IPS DF 4.7 (cell line): ENCODE data around the gene PRKACA.

Experiments used
- DNase-seq: peaks from one replicate; pipeline ENCODE4 v3.0.0-alpha.2; 2013; ENCODE audit warnings: low spot score; ENCODE audit errors: extremely low read depth

The PRKACA gene

DNA sequence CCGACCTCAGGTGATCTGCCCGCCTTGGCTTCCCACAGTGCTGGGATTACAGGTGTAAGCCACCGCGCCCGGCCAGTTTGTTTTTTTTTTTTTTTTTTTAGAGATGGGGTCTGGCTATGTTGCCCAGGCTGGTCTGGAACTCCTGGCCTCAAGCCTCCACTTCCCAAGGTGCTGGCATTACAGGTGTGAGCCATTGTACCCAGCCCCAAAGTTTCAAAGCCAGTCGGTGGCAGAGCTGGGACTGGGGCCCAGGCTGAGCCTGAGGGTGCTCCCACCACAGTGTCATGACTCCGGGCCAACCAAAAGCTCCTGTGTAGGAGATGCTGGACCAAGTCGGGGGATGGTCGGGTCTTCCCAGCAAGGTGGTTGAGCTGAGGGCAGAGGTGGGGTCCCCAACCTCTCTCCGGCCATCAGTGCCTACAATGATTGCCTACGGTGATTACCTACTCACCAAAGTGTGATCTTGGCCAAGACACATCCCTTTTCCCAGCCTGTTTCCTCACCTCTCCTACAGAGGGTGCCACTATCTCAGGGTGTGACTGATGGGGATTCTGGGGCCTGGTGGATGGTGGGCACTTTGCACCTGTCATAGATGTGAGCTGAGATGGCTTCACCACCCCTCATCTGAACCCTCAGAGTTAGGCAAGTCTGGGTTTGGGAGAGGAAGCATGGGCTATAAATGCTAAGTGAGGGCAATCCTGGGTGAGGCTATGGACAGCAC, 21.1 kb downstream of the PRKACA start:
- DNase-seq, result no peak

DNA sequence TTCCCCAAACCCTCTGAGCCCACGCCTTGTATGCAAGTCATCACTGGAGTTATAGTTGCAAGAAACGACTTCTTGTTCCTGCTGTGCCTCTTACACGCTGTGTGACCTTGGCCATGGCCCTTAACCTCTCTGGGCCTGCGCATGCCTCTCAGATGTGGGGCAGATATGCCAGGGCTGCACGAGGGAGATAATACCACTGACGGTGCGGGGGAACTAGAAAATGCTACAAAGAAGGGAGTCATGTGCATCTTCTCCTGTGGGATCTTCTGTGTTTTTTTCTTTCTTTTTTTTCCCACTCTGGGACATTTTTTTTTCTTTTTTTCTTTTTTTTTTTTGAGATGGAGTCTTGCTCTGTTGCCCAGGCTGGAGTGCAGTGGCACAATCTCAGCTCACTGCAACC, 22.7 kb downstream of the PRKACA start:
- DNase-seq, result no peak

DNA sequence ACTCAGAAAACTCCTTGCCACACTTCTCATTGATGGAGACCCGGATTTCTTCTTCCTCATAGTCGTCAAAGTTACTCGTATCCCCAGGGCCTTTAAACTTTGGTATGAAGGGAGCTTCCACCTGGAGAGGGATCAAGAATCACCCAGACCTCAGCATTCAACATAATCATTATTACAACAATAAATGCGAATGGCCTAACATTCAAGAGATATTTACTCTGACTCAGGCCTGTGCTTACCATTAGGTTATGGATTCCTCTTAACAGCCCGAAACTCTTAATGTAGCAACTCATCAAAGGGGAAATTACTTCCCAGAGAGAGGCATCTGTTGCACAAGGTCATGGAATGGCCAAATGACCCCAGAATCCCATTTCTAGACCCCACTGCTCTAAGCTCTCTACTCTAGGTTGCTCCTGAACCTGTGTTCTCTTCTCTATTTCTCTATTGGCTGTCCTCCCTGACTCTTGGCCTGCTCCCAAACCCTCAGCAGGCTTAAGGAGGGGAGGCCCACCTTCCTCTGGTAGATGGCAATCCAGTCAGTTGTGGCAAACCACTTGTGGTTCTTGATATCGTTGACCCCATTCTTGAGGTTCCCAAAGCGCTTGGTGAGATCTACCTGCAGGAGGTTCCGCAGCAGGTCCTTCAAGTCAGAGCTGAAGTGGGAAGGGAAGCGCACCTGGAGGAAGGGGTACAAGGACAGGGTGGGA, 24.3 kb downstream of the PRKACA start:
- DNase-seq, result no peak

DNA sequence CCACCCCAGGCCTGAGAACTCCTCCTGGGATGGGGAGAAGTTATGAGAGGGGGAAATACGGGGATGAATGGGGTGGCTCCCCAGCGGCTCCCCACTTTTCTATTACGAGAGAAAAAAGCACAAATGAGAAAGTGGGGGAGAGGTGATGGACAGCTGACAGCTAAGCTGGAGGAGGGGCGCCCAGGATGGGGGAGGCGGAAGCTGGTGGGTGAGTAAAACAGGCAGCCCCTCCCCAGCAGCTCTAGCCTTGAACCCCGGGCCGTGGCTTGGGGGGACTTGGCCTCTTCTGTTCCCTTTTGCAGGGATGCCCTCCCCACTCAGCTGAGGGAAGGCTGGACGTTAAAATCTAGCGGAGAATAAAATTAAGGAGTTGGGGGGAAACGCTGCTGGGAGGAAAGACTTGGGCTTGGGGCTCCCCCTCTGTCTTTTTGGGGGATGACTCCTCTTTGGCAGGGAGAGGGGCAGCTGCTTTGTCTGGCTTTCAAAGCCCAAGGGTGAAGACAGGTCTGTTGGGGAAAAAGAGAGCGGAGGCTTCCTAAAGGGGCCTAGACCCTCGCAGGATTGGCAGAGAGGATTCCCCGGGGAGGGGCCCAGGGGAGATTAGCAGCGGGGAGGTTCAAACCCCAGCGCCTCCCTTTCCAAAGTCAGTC, 25.6 kb downstream of the PRKACA start:
- no peak for DNase-seq

DNA sequence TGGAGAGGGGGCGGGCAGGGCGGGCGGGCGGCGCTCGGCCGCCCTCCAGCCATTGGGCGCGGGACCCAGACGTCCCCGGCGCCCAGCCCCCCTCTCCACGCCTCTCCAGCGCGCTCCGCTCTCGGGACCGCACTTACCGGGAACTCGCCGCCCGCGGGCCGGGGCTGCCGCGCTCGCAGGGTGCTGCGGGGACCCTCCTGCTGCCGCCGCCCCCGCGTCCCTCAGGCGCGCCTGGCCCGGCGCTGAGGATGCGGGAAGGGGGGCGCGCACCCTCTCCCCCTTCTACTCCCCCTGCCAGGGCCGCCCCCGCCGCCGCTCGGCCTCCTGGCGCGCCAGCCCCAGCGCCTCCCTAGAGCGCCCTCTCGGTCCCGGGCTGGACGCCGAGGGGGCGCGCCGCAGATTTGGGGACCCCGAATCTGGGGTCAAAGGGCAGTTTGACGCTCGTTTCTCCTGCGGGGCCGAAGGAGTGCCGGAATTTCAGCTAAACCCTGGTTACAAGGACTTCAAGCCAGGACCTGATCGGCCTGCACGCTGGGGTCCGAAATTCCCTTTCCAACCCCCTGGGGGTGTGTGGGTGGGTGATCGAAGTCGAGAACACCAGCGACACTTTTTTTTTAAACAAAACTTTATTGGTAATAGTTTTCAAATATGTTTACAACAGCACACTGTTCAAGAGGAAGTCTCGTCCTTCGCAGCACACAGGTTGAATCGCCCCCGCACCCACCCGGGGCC, 26.3 kb downstream of the PRKACA start:
- no peak for DNase-seq

DNA sequence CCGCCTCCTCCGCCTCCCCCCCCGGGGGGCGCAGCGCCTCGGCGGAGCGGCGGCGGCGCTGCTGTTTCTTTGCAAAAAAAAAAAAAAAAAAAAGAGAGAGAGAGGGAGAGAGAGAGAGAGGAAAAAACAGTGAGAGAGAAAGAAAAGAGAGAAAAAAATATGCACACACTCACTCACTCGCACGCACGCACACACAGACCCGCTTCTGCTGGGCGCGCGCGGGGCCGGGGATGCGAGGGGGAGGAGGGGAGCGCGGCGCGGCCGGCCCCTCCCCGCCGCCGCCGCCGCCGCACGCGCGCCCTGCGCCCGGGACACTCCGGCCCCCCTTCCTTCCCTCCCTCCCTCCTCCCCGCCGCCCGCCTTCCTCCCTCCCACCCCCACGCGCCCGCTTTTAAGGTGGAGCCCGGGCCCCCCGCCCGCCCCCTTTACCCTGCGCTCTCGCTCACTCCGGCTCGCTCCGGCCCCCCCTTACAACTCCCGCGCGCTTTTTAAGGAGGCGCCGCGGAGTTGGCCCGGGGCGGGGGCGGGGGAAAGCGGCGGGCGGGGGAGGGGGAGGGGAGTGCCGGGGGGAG, 27.0 kb downstream of the PRKACA start, which contains the start of gene SAMD1:
TSS of gene SAMD1 (minus strand) at position 243 of the 572 bp plus-strand sequence.
- no peak for DNase-seq

DNA sequence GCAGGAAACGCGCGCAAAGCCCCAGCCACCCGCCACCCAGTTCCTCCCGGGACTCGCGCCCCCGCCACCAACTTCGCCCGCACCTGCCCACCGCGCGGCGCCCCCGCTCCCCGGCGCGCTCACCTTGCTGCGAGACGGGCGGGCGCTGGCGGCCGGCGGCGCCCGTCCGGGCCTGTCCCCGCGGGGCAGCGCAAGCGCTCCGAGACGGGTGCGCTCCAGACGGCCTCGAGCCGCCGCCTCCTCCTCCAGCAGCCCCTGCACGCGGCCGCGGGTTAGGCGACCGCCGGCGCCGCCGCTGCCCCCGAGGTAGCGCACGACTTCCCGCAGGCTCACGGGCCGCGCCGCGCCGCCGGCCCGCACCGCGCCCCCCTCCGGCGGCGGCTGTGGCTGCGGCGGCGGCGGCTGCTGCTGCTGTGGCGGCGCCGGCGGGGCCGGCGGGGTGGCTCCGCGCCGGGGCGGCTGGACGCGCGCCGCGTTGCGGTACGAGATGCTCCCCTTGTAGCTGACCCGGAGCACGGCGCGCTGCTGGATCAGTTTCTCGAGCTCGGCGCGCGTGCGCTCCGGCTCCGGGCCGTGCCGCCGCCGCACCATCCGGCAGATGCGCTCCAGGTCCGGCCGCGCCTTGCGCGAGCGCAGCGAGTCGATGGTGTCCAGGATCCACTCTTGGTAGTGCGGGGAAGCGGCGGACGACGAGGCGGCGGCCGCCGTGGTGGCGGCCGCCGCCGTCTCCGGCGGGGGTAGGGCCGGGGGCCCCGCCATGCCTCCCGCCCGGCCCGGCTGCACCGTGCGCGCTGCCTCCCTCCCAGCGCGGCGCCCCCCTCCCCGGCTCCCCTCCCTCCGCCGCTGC, 27.7 kb downstream of the PRKACA start:
- no peak for DNase-seq

DNA sequence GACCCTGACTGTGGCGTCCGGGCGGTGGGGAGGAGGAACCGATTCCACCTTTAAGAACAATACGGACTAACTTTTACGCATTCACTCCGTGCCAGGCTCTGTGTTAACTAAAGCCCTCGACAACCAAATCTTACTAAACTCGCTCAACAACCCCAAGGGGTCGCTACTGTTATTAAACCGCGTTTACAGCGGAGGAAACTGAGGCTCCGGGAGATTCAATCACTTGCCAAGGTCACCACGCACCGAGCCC, 28.2 kb downstream of the PRKACA start:
- DNase-seq, result no peak

DNA sequence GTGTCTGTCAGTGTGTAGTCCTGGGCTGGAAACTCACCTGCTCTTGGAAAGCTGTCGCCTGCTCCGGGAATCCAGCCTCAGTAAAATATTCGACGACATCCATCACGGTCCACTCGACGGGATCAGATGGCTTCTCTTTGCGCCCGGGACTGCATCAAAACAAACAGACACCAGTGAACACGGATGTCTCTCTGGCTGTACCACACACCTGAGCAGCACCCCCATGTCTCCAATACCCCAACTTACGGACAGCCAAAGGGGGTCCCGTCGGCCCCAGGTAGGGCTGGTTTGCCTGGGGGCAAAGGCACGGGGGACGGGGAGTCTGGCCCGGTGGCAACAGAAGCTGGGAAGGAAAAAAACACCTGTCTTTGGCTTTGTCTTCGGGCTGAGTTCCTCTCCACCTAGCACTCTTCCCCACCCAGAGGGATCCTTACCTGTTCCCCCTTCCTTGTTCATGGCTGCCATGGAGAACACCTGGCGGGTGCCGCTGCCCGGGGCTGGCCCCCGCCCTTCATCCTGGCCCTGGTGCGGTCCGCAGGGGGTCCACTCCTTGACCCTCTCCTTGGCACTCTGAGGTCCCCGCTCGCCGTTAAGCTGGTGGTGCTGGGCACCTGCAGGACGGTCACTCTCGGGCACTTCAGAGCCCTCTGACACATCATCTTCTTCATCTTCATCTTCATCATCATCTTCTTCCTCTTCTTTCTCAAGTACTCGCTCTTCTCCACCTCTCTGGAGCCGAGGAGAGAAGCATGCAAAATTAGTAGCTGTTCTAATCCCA, 28.7 kb downstream of the PRKACA start:
- DNase-seq, result no peak

DNA sequence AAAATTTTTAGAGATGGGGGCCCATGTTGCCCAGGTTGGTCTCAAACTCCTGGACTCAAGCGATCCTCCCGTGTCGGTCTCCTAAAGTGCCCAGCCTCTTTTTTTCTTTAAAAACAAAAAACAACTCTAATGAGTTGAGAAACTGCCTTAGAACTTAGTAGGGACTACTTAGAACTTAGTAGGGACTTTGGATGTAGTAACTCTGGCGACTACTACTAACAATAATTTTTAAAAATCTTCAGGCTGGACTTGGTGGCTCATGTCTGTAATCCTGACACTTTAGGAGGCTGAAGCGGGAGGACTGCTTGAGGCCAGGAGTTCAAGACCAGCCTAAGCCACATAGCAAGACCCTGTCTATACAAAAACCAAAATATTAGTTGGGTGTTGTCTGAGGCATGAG, 31.5 kb downstream of the PRKACA start:
- DNase-seq, result no peak

DNA sequence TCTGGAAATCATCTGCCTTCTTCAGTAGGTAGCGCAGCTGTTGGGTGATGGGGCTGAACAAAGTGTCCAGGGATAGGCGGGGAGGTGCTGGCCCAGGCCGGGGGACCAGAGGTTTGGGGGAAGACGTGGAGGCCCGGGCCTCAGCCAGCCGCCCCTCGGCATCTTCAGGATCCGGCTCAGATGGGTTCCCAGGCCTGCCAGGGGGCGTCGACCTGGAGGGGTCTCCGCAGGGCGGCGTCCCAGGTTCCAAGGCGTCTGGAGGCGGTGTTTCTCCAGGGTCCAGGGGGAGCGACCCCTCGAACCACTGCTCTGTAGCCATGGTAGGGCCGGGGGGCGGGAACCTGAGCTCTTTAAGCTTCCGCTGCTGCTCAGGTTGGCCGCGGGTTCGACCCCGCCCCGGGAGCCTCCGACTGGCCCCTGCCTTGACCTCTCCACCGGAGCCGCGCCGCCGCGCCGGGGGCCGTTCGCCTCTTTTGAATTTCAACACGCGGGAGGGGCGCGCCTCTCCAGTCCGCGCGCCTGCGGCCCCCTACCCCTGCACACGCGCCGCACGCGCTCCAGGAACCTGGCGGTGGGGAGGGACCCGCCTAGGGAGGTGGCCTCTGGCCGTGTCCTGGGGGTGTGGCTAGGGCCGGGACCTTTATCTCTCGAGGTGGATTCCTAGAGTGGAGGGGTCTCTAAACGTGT, 32.1 kb downstream of the PRKACA start, which contains the start of gene C19orf67:
TSS of gene C19orf67 (minus strand) at position 475 of the 687 bp plus-strand sequence. CDS start at position 319, 156 bp downstream.
- DNase-seq, result no peak

DNA sequence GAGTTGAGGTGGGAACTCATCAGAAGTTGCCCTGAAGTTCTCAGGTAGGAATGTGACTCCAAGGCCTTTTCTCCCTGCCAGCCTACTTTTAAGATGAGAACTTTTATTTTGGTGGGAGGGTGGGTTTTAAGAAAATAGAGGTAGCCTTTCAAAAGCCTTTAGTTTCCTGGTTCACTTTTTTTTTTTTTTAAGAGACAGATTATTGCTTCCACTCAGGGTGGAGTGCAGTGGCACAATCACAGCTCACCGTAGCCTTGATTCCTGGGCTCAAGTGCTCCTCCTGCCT, 34.9 kb downstream of the PRKACA start:
- DNase-seq, result no peak

DNA sequence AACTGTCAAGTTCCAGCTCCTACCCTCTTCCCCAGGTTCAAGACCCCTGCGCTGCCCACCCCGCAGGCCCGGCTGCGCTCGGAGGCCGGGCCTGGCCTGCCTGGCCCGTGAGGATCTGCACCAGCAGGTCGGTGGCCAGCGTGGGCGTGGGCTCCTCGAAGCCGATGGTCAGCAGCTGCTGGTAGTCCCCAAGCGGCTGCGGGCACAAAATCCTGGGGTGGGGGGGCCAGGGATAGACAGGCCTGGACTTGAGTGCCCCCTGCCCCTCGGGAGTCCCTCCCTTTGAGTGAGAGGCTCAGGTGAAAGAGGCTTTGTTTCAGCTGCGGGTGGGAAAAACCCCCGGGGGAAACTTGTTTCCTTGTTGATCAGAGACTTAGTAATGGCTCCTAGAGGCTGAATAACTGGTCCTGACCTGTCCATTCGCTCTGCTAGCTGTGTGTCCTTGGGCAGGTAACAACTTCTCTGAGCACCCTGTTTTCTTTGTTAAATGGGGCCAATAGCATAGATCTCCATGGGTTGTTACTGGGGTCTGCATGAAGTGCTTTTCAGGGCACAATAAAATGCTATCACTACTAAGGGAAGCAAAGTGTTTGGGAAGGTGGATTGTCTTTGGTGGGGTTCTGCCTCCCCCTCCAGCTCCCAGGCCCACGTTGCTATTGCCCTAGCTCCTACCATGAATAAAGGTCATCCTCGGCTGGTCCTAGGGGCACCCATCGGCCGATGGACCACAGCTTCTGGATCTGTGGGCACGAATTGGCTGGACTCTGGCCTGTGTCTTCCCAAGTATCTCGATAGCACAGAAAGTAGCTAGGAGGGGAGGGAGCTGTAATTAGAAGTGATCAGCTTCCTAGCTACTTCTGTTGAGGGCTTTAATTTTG, 35.5 kb downstream of the PRKACA start:
- DNase-seq, result no peak

DNA sequence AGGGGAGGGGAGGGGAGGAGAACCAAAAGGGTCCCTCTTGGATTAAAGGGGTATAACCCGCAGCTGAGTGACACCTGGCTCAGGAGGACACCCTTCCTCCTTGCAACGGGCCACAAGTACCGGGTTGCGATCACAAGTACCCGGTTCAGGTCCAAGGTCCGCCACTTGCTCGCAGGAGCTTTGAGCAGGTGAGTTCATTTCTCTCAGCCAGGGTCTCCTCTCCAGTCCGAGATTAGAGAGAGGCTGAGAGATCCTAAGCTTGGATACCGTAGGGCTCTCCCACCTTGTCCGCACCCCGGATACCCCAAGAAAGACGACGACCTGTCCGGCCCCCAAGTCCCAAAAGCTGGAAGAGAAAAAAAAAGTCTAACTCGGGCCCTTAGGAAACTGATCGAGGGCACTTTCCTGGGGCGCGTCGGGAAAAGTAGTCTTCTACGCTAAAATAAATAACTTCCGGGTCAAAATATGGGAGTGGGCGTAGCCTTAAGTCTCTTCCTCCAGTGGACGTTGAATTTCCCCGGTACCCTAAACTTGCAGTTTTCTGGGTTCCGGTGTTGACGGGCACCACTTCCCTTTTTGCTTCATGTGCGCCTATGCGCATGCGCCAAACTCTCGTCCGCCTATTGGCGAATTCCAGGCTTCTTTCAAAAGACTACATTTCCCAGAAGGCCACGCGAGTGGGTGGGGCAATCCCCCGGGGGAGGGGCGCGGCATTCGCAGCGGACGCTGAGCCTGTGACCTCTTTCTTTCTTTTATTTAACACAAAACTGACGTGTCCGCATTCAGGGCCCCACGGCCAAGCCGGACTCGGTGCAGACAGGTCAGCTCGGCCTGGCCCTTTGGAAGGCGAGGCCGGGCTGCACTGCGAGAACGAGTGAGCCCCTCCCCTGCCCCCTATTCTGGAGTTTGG, 36.4 kb downstream of the PRKACA start:
- peak; percentile 97 for DNase-seq

DNA sequence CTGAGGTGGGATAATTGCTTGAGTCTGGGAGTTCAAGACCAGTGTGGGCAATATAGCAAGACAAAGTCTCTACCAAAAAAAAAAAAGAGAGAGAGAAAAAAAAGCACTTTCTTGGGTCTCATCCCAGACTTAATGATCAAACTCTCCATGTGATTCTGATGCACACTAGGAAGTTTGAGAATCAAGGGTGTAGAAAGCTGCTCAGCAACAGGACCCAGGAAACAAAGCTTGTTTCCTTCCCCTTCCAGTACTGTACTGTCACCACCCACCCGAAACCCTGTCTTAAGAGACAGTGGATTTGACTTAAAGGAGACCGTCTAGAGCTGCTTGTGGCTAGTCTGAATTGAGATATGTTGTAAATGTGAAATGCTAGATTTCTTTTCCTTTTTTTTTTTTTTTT, 39.2 kb downstream of the PRKACA start:
- no peak for DNase-seq

DNA sequence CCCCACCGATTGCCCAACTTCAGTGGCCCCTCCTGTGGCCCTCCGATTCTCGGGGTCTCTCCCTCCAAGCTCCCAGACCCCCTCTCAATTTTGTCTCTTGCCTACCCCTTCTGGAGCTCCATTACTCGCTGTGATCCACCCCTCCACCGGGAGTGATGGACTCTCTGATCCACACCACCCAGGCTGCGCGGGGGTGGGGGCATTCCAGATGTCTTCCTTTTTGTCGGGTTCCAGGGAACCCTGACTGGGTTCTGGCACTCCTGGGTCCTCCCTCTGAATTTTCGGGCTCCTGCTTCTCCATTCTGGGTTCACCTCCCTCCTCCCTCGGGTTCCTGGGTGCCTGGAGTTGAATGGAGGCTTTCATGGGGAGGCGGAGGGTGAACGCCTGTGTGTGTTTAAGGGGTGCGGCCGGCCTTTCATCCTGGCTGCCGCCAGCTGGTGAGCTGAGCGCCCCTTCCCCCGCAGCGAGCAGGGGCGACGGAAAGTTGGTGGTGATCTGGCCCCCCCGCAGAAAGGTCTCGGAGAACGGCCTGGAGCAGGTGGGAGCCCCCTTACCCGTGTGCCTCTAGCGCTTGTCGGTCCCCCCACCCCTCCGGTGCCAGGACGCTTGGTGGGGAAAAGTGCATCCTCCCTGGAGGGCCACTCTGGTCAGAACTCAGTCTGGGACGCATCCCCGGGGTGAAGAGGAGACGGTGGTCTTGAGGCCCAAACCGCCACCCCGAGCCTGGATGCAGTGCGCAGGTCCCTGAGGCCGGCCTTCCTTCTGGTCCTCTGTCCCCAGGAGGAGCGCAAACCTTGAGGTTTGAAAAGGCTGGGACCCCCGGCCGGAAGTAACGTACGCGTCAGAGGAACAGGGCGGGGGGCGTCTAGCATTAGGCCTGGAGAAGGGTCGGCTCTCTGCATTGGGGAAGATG, 43.4 kb downstream of the PRKACA start:
- DNase-seq, result no peak
